Activated T-cell treated with anti-CD3 and anti-CD28 coated beads for 48 hours (primary cell): ENCODE results near the gene SPEF2.

ENCODE experiments used
- DNase-seq: peaks from one replicate; pipeline ENCODE4 v3.0.0-alpha.2; 2020; ENCODE audit warnings: low read depth

Gene SPEF2

DNA sequence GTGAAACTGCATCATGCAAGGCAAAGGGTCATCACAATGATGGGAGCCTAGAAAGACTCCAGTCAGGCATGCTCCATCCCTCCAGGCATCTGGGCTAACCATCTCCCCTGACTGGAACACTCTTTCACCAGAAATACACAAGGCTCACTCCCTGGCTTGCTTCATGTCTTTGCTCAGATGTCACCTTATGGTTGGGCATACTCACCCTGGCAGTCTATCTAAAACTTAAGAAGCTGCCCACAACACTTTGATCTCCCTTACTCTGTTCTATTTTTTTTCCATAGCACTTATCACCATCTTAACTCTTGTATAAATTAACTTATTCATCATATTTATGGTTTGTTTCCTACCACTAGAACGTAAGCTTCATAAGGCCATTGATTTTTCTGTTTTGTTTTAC lies 90.0 kb downstream of the SPEF2 start:
- DNase-seq = no peak

- no peak for DNase-seq
Measured at GRCh38 chr5:35709688-35710087, 92.0 kb downstream of the SPEF2 start.

- no peak for DNase-seq
Measured at GRCh38 chr5:35717718-35718117, 100.1 kb downstream of the SPEF2 start.

- DNase-seq = no peak
Measured at GRCh38 chr5:35735718-35736117, 118.1 kb downstream of the SPEF2 start.

DNA sequence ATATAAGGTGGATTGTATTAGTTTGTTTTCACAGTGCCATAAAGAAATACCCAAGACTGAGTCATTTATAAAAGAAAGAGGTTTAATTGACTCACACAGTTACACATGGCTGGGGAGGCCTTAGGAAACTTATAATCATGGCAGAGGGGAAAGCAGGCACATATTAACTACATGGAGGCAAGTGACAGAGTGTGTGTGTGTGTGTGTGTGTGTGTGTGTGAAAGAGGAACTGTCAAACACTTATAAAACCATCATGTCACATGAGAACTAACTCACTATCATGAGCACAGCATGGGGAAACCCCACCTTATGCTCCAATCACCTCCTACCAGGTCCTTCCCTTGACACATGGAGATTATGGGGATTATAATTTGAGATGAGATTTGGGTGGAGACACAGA lies 118.6 kb downstream of the SPEF2 start:
- peak; percentile 21 for DNase-seq

DNA sequence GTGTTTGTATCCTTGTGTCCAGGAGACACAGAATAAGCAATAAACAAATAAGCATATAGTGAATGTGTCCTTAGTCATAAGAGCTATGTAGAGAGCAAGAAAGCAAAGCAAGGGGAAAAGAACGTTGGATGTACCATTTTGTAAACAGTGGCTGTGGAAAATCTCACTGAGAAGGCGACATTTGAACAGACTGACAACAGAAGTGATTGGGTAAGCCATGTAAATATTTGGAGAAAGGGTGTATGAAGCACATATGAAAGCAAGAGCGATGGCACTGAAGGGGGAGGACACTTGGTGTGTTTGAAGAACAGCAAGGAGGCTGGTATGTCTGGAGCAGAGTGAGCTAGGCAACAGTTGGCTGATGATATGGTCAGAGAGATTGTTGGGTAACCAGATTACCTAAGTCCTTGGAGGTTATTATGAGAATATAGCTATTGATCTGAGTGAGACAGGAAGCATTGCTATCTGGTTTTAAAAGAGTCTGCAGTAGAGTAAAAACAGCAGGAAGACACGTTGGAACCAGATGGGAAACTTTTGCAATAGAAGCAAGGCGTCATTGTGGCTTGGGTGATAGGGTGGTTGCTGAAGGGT lies 123.6 kb downstream of the SPEF2 start:
- DNase-seq = no peak

GRCh38 chr5:35741971-35742370 lies 124.3 kb downstream of the SPEF2 start:
- DNase-seq = no peak

- no peak for DNase-seq
Measured at GRCh38 chr5:35743644-35744043, 126.0 kb downstream of the SPEF2 start.

DNA sequence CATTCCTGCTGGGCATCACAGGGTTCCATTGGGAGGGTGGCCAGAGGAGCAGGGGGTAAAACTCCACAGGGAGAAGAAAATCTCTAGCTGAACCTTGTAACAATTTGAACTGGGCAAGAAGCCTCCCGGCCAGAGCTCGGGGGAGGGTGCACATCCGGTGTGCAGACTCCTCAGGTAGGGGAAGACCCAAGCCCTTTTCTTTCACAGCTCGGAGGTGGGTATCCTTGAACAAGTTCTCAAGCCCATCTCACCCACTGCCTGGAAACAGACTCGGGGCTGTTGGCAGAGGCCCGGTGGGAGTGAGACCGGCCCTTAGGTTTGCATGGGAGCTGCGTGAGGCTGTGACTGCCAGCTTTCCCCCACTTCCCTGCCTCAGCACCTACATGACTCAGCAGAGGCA lies 127.5 kb downstream of the SPEF2 start:
- no peak for DNase-seq

DNA sequence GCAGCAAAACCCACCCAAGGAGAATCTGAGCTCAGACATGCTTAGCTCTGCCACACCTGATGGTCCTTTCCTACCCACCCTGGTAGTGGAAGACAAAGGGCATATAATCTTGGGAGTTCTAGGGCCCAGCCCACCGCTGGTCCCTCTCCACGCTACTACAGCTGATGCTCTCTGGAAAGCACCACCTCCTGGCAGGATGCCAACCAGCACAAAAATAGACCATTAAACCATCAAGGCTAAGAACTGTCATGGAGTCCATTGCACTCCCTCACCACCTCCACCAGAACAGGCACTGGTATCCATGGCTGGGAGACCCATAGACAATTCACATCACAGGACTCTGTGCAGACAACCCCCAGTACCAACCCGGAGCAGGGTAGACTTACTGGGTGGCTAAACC lies 128.0 kb downstream of the SPEF2 start:
- DNase-seq = no peak

DNA sequence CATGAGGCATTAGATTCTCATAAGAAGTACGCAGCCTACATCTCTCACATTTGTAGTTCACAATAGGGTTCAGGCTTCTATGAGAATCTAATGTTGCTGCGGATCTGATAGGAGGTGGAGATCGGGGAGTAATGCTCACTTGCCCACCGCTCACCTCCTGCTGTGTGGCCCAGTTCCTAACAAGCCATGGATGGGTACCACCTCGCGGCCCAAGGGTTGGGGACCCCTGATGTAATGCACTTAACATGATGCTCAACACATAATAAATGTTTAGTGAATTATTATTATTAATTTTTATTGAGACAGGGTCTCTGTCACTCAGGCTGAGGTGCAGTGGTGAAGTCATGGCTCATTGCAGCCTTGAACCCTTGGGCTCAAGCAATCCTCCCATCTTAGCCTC lies 134.3 kb downstream of the SPEF2 start:
- DNase-seq = no peak

GRCh38 chr5:35753500-35753899 lies 135.8 kb downstream of the SPEF2 start:
- no peak for DNase-seq

DNA sequence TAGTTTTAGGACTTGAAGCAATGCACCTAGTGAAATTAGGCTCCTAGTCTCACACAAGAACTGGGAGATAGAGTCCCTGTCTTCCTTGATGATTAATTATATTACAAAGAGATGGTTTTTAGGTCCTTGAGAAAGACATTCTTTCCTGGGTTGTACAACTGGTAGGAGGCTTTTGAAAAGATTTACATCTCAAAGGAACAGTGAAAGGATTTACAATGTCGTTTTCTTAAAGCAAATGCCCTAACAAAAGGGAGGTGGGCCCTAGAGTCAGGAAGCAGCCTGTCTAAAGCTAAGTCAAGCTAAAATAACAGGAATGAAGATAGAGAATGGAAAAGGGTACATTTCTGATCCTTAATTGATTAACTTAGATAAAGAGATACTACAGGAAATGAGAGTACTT lies 136.8 kb downstream of the SPEF2 start:
- DNase-seq = no peak

DNA sequence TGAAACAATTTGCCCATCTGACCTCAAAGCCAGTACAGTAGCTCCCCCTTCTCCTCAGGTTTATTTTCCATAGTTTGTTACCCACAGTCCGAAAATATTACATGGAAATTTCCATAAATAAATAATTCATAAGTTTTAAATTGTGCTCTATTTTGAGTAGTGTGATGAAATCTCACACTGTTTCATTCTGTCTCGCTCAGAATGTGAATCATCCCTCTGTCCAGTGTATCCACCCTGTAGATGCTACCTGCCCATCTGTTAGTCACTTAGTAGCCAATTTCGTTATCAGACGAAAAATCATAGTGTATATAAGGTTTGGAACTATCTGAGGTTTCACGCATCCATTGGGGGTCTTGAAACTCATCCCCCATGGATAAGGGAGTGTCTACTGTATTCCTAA lies 138.3 kb downstream of the SPEF2 start:
- DNase-seq = no peak

DNA sequence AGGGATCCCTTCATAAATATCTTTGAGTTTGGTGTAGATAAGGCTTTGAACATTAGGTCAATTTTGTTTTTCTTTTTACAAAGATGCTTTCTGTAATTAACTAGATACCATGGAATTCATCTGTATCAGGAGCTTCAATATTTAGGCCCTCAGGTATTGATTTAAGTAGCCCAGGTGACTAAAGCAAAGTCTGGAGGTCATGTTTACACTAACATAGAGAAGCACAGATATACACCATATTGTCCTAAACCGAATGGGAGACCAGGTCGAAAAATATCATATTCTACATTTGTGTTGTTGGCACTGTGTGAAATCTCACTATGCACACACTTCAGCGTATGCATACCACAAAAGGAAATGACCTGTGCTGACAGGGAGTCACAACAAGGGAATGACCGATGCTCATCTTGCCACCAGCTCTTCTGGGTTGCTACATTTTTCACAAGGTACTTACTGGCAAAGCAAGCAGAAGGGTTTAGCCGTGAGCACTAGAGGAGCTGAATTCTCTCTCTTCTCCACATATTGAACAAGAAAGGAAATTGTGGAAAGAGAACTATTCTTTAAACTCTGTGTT lies 140.6 kb downstream of the SPEF2 start:
- DNase-seq = no peak

DNA sequence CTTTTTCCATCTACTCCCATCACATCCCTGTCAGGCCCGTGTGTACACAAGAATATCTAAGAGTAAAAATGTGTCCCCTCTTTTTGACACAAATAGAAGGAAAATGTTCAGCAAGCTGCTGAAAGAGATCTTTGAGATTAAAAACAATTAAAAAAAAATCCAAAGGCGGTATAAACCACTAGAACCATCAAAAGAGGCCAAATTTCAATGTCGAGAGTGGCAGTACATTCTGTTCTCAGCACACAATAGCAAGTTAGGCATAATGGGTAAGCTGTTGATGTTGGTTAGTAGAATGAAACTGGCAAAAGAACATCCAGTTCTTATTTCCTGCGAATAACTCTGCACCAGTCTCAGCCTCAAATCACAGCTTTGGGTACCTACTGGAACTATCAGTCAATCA lies 143.9 kb downstream of the SPEF2 start:
- no peak for DNase-seq

DNA sequence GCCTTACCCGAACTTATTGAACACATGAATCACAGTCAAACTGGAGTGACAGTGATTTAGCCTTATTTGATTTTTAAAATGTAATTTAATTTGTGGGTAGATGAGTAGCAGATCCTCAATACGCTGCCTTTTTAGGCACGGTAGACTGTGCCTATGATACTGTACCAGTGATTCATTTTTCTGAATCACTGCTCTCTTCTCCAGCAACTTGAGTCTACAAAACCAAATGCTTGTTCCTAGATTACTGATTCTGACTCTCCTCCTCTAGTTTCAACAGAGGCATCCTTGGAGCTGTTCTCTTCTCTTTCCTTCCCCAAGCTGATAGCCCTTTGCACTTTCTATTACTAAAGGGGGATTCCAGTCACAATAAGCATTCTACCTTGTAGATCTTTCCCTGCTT lies 144.7 kb downstream of the SPEF2 start:
- DNase-seq = no peak

GRCh38 chr5:35765921-35766320 lies 148.3 kb downstream of the SPEF2 start:
- no peak for DNase-seq

DNA sequence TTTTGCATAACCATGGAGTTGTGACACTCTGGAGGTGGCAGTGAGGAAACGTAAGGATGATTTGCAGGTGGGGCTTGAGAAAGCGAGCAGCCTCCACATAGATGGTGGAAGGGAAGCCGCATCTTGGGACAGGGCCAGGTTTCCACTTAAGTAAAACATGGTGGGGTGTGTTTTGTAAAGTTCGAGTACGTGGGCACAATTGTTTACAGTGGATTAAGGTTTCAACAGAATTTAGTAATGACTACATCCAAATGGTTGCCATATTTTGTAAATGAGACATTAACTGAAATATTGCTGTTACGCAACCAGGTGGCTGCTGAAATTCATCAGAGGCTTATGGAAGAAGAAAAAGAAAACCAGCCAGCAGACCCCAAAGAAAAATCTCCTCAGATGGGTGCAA lies 153.6 kb downstream of the SPEF2 start:
- no peak for DNase-seq

GRCh38 chr5:35771839-35772238 lies 154.2 kb downstream of the SPEF2 start:
- DNase-seq = no peak

- no peak for DNase-seq
Measured at GRCh38 chr5:35773967-35774366, 156.3 kb downstream of the SPEF2 start.

DNA sequence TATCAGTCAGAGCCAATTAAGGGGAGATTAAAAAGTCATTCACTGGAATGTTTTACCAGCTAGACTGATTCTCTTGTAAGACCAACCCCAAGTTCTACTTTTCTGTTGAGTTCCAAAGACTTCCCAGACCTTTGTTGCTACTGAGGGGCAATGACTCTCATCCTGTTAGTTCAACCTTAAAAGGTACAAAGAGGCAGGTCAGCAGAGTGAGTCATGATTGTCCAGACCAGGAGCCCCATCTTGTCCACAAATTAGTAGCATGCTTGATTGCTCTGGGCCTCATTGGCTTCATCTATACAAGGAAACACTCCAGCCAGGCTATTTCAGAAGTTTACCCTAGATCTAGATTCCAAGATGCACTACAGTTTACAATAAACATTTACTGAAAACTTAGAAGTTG lies 159.1 kb downstream of the SPEF2 start:
- DNase-seq = no peak

GRCh38 chr5:35777358-35778087 lies 159.9 kb downstream of the SPEF2 start:
- peak; percentile 51 for DNase-seq

DNA sequence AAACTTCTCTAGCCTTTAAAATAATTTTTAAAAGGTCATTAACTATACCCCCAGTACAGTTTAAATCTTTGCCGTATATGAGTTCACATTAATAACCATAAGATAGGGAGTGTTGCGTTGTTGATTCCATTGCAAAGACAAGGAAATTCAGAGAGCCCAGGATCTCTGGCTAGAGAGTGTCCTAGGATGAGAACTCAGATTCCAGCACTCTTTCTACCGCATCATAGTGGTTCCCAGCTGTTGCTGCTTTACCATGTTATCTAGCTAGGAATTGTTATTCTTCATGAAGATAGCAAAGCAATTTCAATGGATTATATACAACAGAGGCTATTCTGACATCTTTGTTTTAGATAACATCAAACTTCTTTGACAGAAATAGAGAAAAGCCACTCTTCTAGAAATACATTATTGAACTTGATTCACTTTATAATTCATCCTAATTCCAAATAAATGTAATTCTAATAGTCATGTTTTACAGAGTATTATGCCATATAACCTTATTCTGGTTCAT lies 160.7 kb downstream of the SPEF2 start:
- DNase-seq = no peak
